ENCODE data around the gene CHMP4B. TPM values are rescaled to one million over a fixed set of nuclear protein-coding genes. Genes with fewer than 3 reads are reported as not detected.

CHMP4B gene
- total RNA-seq, 3 donors from 2014 or later (not counting 1 experiment from before 2014, with no cell fraction given), result 63.7 to 74.0 (median 70.0) TPM

- Histone ChIP-seq H3K9me3 (ENCODE audit: control insufficient read depth, insufficient read depth, low read length) (no peaks in the 10 kb centered on the region), H3K4me3 (ENCODE audit: low read length) (no peak overlapping the region), H3K36me3 (ENCODE audit: control insufficient read depth, insufficient read depth, low read length) (no peaks in the 10 kb centered on the region), H3K4me1 (ENCODE audit: control insufficient read depth, insufficient read depth, low read length) (peaks cover 10% of the 10 kb centered on the region), H3K27me3 (ENCODE audit: control insufficient read depth, insufficient read depth, low read length) (no peaks in the 10 kb centered on the region), H3K27ac (ENCODE audit: low read length) (no peak overlapping the region)
- Mint-ChIP-seq H3K27me3 (ENCODE audit: low read depth in 2 of 2) (no peaks in the 10 kb centered on the region), H3K9me3 (no peaks in the 10 kb centered on the region), H3K27ac (peak overlapping the region; percentile 51 to 69), H3K4me3 (no peak overlapping the region), H3K4me1 (peaks cover 67 to 69% of the 10 kb centered on the region in 2 donors), H3K36me3 (no peaks in the 10 kb centered on the region)
- DNase-seq, result no peak
- 100% methylated on average over 3 of the region's 3 CpGs for WGBS (ENCODE audit: insufficient coverage)
- intact Hi-C loops (cut with micrococcal nuclease), result no loop called here
- no peak for TF ChIP-seq CTCF (IDR thresholded peaks at IDR 0.05)
- ATAC-seq, result no peak
Measured at GRCh38 chr20:33825340-33826269, 14.5 kb downstream of the CHMP4B start.

- Histone ChIP-seq H3K36me3 (ENCODE audit: control insufficient read depth, insufficient read depth, low read length) (no peaks in the 10 kb centered on the region), H3K27me3 (ENCODE audit: control insufficient read depth, insufficient read depth, low read length) (no peaks in the 10 kb centered on the region), H3K4me3 (ENCODE audit: low read length) (no peak overlapping the region), H3K9me3 (ENCODE audit: control insufficient read depth, insufficient read depth, low read length) (no peaks in the 10 kb centered on the region), H3K4me1 (ENCODE audit: control insufficient read depth, insufficient read depth, low read length) (peaks cover 10% of the 10 kb centered on the region), H3K27ac (ENCODE audit: low read length) (no peak overlapping the region)
- DNase-seq (no peak), ATAC-seq (no peak)
- TF ChIP-seq CTCF (IDR thresholded peaks at IDR 0.05), result no peak
- no peaks in the 10 kb centered on the region for H3K36me3 Mint-ChIP-seq
- WGBS (ENCODE audit: insufficient coverage), result 92% methylated on average over 5 of the region's 5 CpGs
- intact Hi-C loops (cut with micrococcal nuclease), result no loop called here
- H3K4me3 Mint-ChIP-seq, result no peak overlapping the region
- H3K9me3 Mint-ChIP-seq, result no peaks in the 10 kb centered on the region
- H3K27ac Mint-ChIP-seq, result peak overlapping the region; percentile 56 to 71
- H3K4me1 Mint-ChIP-seq, result peaks cover 66 to 69% of the 10 kb centered on the region in 2 donors
- H3K27me3 Mint-ChIP-seq (ENCODE audit: low read depth in 2 of 2), result no peaks in the 10 kb centered on the region
Measured at GRCh38 chr20:33826270-33826897, 15.2 kb downstream of the CHMP4B start.

GRCh38 chr20:33827109-33827508 is 16.0 kb downstream of the CHMP4B start:
- H3K9me3 ChIP-seq (ENCODE audit: control insufficient read depth, insufficient read depth, low read length), result no peaks in the 10 kb centered on the region
- Mint-ChIP-seq H3K4me3 (no peak overlapping the region), H3K36me3 (no peaks in the 10 kb centered on the region), H3K27ac (peak overlapping the region; percentile 56 to 71), H3K4me1 (peaks cover 70 to 76% of the 10 kb centered on the region in 2 donors), H3K9me3 (no peaks in the 10 kb centered on the region), H3K27me3 (ENCODE audit: low read depth in 2 of 2) (no peaks in the 10 kb centered on the region)
- H3K36me3 ChIP-seq (ENCODE audit: control insufficient read depth, insufficient read depth, low read length), result no peaks in the 10 kb centered on the region
- intact Hi-C loops (cut with micrococcal nuclease), result no loop called here
- no peak overlapping the region for H3K4me3 ChIP-seq (ENCODE audit: low read length)
- no peak for DNase-seq
- no peak overlapping the region for H3K27ac ChIP-seq (ENCODE audit: low read length)
- no peaks in the 10 kb centered on the region for H3K27me3 ChIP-seq (ENCODE audit: control insufficient read depth, insufficient read depth, low read length)
- WGBS (ENCODE audit: insufficient coverage), result 93% methylated on average over 2 of the region's 2 CpGs
- no peak for TF ChIP-seq CTCF (IDR thresholded peaks at IDR 0.05)
- H3K4me1 ChIP-seq (ENCODE audit: control insufficient read depth, insufficient read depth, low read length), result peaks cover 10% of the 10 kb centered on the region
- ATAC-seq, result no peak
